Breast epithelium (tissue), 4 donors: Measurements from ENCODE around the gene RORB. TPM values are rescaled to one million over a fixed set of nuclear protein-coding genes. Genes with fewer than 3 reads are reported as not detected.

Experiments
- DNase-seq, 2 donors: peaks; one replicate each; pipeline ENCODE4 v3.0.0-alpha.2; 2019; ENCODE audit warnings: low spot score in 2 of 2
- H3K27ac ChIP-seq, 2 donors: fragments of 200-600 bp; sonication (generic) in 1 of 2; one replicate each; pipeline ENCODE4 v1.5.1; 2016 to 2019; ENCODE audit warnings: mild to moderate bottlenecking in 1 of 2
- H3K27me3 ChIP-seq, 2 donors: fragments of 200-600 bp; sonication (generic) in 1 of 2; one replicate each; pipeline versions ENCODE4 v1.5.1 to v1.6.0; 2017 to 2019; ENCODE audit warnings: control low read depth in 1 of 2, mild to moderate bottlenecking in 1 of 2
- H3K36me3 ChIP-seq: fragments of 200-600 bp; one replicate; pipeline ENCODE4 v1.5.1; 2019
- H3K4me1 ChIP-seq, 2 donors: fragments of 200-600 bp; sonication (generic); one replicate each; pipeline ENCODE4 v1.5.1; 2016 to 2019; ENCODE audit warnings: control low read depth in 1 of 2
- H3K4me3 ChIP-seq, 3 donors: fragments of 200-600 bp; sonication (generic); 1 replicate in 2 of 3; 2 replicates in 1 of 3; pipeline ENCODE4 v1.5.1; 2016 to 2019; ENCODE audit warnings: mild to moderate bottlenecking in 3 of 3, moderate library complexity in 2 of 3
- H3K9me3 ChIP-seq, 2 donors: fragments of 200-600 bp; sonication (generic) in 1 of 2; one replicate each; pipeline ENCODE4 v1.5.1; 2016 to 2019; ENCODE audit warnings: control low read depth in 1 of 2
- POLR2A ChIP-seq: fragments of 450-650 bp; IDR thresholded peaks from one replicate; pipeline ENCODE4 v1.6.1; 2016; ENCODE audit warnings: antibody characterized with exemption, mild to moderate bottlenecking, moderate library complexity
- POLR2AphosphoS5 ChIP-seq, 3 donors: sonication (generic); formaldehyde crosslinking; IDR thresholded peaks; one replicate each; pipeline ENCODE4 v1.6.1; 2017; ENCODE audit warnings: antibody characterized with exemption in 3 of 3
- intact Hi-C: fragments of 100-400 bp; cut with DNase I; formaldehyde crosslinking; loops from one replicate; pipeline ENCODE4 v1.15.1; 2023; ENCODE audit warnings: low total_unique reads
- total RNA-seq, 3 donors: library from RNA; depleted of rRNA; stranded (reverse); fragments of >200 nt; gene quantifications; one replicate each; pipeline ENCODE4 v1.1.0, GENCODE V29; 2016
- TF ChIP-seq, protein P1 (sequence below), 3 donors: fragments of 450-650 bp; IDR thresholded peaks; one replicate each; pipeline ENCODE4 v1.5.1; 2016 to 2017; ENCODE audit warnings: antibody characterized with exemption in 3 of 3, mild to moderate bottlenecking in 3 of 3, moderate library complexity in 3 of 3

RORB gene
- total RNA-seq, 3 donors from 2014 or later: 0.33 to 3.7 (median 1.0) TPM

DNA sequence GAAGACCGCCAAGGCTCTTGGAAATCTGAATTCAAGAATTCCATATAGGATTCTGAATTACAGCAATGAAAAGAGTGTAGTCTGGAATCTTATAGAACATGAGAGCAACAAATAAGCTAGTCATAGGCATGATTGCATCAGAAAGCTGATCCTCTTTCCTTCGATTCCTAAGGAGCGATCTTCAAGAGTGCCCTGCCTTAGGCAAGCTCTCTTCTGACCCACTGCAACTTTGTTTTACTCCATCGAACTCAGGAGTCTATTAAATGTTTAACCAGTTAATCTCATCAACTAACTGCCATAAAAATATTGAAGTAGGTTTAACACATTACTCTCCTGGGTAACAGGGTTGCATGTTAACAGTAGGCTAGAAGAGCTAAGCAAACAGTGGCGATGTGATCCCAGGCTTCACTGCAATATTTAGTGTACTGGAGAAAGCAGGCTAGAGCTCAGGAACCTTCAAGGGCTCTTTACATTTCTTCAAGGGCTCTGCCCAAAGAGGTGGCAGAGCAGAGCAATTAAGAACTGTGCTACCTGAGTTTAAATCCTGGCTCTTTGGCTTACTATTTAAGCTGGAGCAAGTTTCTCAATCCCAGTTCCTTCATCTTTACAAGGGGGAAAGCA is 146.3 kb downstream of the RORB start:
- Histone ChIP-seq H3K4me1 (no peaks in the 10 kb centered on the region), H3K36me3 (no peaks in the 10 kb centered on the region), H3K27me3 (no peaks in the 10 kb centered on the region), H3K27ac (no peak overlapping the region), H3K4me3 (no peak overlapping the region), H3K9me3 (no peaks in the 10 kb centered on the region)
- TF ChIP-seq, protein P1, sequence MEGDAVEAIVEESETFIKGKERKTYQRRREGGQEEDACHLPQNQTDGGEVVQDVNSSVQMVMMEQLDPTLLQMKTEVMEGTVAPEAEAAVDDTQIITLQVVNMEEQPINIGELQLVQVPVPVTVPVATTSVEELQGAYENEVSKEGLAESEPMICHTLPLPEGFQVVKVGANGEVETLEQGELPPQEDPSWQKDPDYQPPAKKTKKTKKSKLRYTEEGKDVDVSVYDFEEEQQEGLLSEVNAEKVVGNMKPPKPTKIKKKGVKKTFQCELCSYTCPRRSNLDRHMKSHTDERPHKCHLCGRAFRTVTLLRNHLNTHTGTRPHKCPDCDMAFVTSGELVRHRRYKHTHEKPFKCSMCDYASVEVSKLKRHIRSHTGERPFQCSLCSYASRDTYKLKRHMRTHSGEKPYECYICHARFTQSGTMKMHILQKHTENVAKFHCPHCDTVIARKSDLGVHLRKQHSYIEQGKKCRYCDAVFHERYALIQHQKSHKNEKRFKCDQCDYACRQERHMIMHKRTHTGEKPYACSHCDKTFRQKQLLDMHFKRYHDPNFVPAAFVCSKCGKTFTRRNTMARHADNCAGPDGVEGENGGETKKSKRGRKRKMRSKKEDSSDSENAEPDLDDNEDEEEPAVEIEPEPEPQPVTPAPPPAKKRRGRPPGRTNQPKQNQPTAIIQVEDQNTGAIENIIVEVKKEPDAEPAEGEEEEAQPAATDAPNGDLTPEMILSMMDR (IDR thresholded peaks at IDR 0.05): no peak
- no peak for TF ChIP-seq POLR2A
- TF ChIP-seq POLR2AphosphoS5 (IDR thresholded peaks at IDR 0.05): no peak
- intact Hi-C loops: no loop called here
- DNase-seq: no peak

DNA sequence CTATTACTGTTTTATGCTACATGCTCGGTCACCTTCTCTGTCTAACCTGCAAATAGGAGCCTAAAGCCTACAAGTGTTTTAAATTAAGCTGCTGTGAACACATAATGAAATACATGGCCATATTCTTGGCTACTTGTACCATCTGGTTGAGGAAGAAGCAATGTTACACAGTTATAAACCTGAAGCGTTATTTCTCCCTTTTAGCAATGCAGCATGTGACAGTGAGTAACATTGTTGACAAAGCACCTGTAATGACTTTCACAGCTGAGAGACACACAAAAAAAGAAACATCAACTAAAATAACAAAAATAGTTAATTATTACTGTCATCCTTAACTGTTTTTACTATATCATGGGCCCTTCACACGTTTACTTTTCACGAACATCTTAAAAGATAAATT is 146.9 kb downstream of the RORB start:
- Histone ChIP-seq H3K27ac (no peak overlapping the region), H3K27me3 (no peaks in the 10 kb centered on the region), H3K9me3 (no peaks in the 10 kb centered on the region), H3K4me3 (no peak overlapping the region), H3K36me3 (no peaks in the 10 kb centered on the region), H3K4me1 (no peaks in the 10 kb centered on the region)
- TF ChIP-seq, protein P1 (IDR thresholded peaks at IDR 0.05): no peak
- TF ChIP-seq POLR2A (no peak), POLR2AphosphoS5 (IDR thresholded peaks at IDR 0.05) (no peak)
- no peak for DNase-seq
- intact Hi-C loops: no loop called here

DNA sequence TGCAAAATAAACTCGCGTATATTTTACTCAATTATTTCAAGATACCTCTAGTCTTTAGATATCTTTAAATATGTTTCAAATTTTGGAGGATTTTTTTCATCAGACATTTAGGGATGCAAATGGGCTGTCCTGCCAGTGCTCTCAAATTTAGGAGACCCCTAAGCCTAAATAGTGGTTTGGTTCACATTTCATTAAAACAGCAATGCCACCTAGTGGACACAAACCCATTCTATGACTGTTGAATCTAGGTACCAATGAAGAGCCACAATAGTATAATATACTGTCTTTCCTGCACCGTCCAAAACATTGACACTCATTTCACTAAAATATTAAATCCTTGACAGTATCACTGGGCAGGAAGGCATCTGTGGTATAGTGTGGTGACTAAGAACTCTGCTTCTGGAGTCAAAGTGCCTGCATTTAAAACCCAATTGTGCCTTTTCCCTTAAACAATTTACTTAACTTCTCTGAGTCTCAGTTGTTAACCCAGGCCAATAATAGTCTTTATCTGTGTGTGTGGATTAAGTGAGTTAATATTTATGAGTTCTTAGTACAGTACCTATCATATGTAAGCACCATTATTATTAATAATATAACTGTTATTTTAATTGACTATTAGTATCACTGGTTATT is 148.0 kb downstream of the RORB start:
- H3K27me3 ChIP-seq: no peaks in the 10 kb centered on the region
- intact Hi-C loops: no loop called here
- no peaks in the 10 kb centered on the region for H3K4me1 ChIP-seq
- no peak overlapping the region for H3K27ac ChIP-seq
- H3K4me3 ChIP-seq: no peak overlapping the region
- no peak for DNase-seq
- TF ChIP-seq POLR2AphosphoS5 (IDR thresholded peaks at IDR 0.05) (no peak), POLR2A (no peak)
- TF ChIP-seq, protein P1 (IDR thresholded peaks at IDR 0.05): peak in 1 of 3 donors; percentile 44
- H3K36me3 ChIP-seq: no peaks in the 10 kb centered on the region
- no peaks in the 10 kb centered on the region for H3K9me3 ChIP-seq

GRCh38 chr9:74653410-74654080 is 156.4 kb downstream of the RORB start:
- Histone ChIP-seq H3K4me3 (no peak overlapping the region), H3K27ac (no peak overlapping the region), H3K27me3 (no peaks in the 10 kb centered on the region), H3K4me1 (no peaks in the 10 kb centered on the region), H3K36me3 (no peaks in the 10 kb centered on the region), H3K9me3 (no peaks in the 10 kb centered on the region)
- intact Hi-C loops: no loop called here
- DNase-seq: no peak
- TF ChIP-seq, protein P1 (IDR thresholded peaks at IDR 0.05): no peak
- TF ChIP-seq POLR2A (no peak), POLR2AphosphoS5 (IDR thresholded peaks at IDR 0.05) (no peak)

GRCh38 chr9:74662674-74663073 is 165.5 kb downstream of the RORB start:
- Histone ChIP-seq H3K36me3 (no peaks in the 10 kb centered on the region), H3K4me1 (no peaks in the 10 kb centered on the region), H3K9me3 (no peaks in the 10 kb centered on the region), H3K27ac (no peak overlapping the region), H3K27me3 (no peaks in the 10 kb centered on the region), H3K4me3 (no peak overlapping the region)
- no peak for DNase-seq
- intact Hi-C loops: no loop called here
- TF ChIP-seq POLR2AphosphoS5 (IDR thresholded peaks at IDR 0.05) (no peak), POLR2A (no peak)
- TF ChIP-seq, protein P1 (IDR thresholded peaks at IDR 0.05): no peak
